HG03565 (cell line): Measurements from ENCODE around the gene SLC25A40.
"Not testable (repeated sequence)": the region's sequence is repeated elsewhere in the genome, so short reads cannot be mapped to it uniquely, and the experiment has no call there.

Experiments
- ATAC-seq: cut with Tn5 transposase; IDR thresholded peaks from one replicate; pipeline ENCODE4 v1.9.1; 2021; ENCODE audit warnings: mild to moderate bottlenecking, moderate library complexity; ENCODE audit not compliant: unreplicated experiment

Gene SLC25A40, protein sequence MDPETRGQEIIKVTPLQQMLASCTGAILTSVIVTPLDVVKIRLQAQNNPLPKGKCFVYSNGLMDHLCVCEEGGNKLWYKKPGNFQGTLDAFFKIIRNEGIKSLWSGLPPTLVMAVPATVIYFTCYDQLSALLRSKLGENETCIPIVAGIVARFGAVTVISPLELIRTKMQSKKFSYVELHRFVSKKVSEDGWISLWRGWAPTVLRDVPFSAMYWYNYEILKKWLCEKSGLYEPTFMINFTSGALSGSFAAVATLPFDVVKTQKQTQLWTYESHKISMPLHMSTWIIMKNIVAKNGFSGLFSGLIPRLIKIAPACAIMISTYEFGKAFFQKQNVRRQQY

DNA sequence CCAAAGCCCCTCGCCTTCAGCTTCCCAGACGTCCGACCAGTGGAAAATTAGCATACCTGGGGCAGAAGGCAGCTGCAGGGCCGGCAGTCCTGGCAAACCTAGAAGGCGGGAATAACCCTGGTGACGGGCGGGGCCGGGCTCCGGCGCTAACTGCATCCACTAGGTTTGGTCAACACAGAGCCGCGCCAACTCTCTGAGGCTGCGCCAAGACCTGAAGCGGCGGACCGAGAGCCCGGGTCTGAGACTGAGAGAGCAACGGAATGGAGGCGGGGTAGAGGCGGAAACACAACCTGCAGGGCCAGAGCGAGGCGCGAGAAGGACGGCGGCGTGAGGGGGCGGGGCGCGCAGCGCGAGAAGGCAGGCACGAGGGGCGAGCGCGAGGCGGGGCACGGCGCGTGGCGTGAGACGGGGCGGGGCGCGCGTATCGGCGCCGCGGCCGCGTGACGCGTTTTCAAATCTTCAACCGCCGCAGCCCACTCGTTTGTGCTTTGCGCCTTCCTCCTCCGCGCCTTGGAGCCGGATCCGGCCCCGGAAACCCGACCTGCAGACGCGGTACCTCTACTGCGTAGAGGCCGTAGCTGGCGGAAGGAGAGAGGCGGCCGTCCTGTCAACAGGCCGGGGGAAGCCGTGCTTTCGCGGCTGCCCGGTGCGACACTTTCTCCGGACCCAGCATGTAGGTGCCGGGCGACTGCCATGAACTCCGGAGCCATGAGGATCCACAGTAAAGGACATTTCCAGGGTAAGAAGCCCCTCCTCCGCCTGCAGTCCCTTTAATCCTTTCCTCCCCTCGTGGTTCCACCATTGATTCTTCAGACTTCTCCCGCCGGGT, at the start of gene SLC25A40, which contains the start of gene DBF4:
Gene SLC25A40 (minus strand): TSS at position 321 of the 829 bp plus-strand sequence. CDS start 17,633 bp downstream, outside the sequence.
Gene DBF4 (plus strand): TSS at position 454 of the 829 bp plus-strand sequence. CDS start 240 bp downstream, at position 694.
- peak; percentile 80 for ATAC-seq

GRCh38 chr7:87922759-87923395, 46.7 kb upstream of the SLC25A40 start:
- ATAC-seq = not testable (repeated sequence)

DNA sequence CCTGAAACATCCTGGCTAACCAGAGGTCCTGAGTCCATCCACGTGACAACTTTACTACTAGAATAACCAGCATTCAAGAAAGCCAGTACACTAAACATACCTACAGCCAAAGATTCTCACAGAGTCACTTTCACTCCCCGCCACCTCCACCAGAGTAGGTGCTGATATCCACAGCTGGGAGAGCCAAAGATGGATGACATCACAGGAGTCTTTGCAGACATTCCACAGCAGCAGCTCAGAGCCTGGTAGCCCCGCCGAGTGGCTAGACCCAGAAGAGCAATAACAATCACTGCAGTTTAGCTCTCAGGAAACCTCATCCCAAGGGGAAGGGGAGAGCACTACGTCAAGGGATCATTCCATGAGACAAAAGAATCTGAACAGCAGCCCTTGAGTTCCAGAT, 44.4 kb upstream of the SLC25A40 start:
- ATAC-seq = no peak

DNA sequence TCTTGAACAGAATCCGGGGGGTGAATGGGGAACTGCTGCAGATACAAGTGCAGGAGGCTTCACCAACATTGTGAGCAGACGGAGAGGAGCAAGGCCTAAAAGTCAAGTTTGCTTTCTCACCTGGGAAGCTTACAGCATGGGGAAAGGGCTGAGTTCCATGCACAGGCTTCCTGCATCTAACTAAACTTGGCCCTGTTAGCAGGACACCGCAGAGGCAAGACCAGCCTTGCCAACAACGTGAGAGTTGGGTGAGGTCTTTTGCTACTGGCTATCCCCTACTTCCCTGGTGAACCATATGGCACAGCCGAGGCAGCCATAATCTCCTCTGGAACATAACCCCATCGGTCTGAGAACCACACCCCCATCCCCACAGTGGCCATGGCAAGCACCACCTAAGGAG, 43.7 kb upstream of the SLC25A40 start:
- no peak for ATAC-seq

DNA sequence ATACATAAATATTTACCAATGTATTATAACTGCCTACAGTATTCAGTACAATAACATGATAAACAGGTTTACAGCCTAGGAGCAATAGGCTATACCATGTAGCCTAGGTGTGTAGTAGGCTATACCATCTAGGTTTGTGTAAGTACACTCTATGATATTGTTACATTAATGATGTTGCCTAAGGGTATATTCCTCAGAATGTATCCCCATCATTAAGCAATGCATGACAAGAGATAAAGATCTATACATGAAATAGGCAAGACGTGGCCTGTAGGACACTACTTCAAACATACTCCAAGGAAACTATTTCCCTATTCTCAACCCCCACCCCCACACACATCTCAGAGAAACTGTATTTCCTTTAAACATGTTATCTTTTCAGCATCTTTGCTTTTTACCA, 42.6 kb upstream of the SLC25A40 start:
- ATAC-seq = no peak

DNA sequence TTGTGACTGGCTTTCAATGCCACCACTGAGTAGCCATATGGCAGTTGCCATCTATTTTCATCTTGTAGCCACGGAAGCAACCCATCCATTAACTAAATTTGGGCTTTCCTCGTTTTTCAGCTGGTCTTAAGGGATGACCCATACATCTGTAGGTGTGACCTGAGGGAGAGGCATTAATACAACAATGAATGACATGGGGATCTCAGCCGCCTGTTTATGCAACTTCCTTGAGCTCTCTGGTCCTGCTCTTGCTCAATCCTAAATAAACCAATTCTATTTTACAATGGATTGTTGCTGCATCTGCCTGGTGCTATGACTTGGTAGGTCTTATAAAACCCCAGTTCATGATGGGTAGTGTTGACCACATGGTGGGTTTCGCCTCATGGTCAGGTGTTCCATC, 36.0 kb upstream of the SLC25A40 start:
- no peak for ATAC-seq

DNA sequence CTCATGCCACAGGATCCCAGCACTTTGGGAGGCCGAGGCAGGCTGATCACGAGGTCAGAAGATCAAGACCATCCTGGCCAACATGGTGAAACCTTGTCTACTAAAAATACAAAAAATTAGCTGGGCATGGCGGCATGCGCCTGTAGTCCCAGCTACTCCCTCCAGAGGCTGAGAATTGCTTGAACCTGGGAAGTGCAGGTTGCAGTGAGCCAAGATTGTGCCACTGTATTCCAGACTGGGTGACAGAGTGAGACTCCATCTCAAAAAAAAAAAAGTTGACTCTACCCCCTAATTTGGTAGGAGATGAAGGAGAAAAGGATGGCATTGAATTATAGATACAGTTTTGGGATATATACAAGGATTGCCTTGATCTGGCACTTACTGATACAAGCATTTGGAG, 32.7 kb upstream of the SLC25A40 start:
- ATAC-seq = not testable (repeated sequence)

DNA sequence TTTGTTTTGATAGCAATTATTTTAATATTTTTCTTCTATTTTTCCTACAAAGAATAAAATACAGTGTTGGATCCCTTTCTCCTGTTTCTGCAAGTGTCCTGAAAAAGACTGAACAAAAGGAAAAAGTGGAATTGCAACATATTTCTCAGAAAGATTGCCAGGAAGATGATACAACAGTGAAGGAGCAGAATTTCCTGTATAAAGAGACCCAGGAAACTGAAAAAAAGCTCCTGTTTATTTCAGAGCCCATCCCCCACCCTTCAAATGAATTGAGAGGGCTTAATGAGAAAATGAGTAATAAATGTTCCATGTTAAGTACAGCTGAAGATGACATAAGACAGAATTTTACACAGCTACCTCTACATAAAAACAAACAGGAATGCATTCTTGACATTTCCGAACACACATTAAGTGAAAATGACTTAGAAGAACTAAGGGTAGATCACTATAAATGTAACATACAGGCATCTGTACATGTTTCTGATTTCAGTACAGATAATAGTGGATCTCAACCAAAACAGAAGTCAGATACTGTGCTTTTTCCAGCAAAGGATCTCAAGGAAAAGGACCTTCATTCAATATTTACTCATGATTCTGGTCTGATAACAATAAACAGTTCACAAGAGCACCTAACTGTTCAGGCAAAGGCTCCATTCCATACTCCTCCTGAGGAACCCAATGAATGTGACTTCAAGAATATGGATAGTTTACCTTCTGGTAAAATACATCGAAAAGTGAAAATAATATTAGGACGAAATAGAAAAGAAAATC, 31.2 kb upstream of the SLC25A40 start:
- not testable (repeated sequence) for ATAC-seq

DNA sequence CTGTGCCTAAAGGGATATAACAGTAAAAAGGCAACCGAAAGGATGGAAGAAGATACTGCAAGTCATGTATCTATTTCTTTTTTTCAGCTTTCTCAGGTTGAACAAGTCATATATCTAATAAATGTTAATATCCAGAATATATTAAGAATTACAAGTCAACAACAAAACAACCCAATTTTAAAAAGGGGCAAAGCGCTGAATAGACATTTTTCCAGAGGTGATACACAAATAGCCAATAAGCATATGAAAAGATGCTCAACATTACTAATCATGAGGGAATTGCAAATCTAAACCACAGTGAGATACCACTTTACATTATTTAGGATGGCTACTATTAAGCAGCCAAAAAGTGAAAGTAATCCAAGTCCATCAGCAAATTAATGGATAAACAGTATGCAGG, 23.1 kb upstream of the SLC25A40 start:
- no peak for ATAC-seq

DNA sequence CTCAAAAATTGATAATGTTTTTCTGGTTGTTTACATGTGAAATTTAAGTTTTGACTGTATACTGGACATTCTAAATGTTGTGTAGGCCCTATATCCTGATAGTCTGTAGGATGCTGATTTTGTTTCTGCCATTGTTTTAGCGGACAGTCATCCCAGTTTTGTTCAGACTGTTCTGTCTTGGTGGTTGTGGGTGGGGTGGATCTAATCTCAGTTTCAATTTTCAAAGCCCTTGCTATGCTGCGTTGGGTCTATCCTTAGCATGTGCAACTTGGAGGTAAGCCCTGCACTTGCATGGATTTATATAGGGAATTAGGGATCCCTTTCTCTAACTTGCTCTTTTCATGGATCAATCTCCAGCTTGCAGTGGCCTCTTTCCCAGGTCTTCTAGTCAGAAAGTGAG, 19.2 kb upstream of the SLC25A40 start:
- ATAC-seq = no peak

- ATAC-seq = no peak
These were observed 10.7 kb upstream of the SLC25A40 start for GRCh38 chr7:87886875-87887274.

DNA sequence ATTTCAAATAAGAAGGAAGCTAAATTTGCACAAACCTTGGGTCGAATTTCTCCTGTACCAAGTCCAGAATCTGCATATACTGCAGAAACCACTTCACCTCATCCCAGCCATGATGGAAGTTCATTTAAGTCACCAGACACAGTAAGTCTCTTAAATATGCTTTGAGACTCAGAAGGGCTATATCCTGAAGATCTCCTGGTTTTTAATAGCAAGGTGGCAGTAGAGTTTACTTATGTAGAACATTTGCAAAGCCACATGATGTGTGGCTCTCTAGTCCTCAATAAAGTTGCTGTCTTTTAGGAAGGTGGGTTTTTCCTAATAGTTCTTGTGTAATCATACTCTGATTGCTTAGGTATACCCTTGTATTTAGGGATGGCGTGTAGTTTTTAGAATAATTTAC, 8.9 kb upstream of the SLC25A40 start:
- ATAC-seq = no peak

DNA sequence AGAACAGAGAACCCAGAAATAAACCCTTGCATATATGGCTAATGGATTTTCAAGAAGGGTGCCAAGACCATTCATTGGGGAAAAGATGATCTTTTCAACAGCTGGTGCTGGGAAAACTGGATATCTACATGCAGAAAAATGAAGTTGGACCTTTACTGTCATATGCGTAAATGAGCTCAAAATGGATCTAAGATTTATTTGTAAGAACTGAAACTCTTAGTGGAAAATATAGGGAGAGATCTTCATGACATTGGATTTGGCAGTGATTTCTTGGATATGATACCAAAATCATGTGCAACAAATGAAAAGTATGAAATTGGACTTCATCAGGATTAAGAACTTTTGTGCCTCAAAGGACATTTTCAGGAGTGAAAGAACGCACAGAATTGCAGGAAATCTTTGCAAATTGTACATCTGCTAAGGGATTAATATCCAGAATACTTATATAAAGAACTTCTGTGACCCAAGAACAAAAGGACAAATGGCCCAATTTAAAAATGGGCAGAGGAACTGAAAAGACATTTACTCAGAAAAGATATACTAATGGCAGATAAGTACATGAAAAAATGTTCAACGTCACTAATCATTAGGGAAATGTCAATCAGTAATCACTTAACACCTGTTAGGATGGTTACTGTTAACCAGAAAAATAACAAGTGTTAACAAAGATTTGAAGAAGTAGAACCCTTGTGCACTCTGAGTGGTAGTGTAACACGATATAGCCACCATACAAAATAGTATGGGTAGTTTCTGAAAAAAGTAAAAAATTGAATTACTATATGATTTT, 6.2 kb upstream of the SLC25A40 start:
- ATAC-seq = no peak

- no peak for ATAC-seq
These were observed 2.1 kb upstream of the SLC25A40 start for GRCh38 chr7:87878208-87878735.

DNA sequence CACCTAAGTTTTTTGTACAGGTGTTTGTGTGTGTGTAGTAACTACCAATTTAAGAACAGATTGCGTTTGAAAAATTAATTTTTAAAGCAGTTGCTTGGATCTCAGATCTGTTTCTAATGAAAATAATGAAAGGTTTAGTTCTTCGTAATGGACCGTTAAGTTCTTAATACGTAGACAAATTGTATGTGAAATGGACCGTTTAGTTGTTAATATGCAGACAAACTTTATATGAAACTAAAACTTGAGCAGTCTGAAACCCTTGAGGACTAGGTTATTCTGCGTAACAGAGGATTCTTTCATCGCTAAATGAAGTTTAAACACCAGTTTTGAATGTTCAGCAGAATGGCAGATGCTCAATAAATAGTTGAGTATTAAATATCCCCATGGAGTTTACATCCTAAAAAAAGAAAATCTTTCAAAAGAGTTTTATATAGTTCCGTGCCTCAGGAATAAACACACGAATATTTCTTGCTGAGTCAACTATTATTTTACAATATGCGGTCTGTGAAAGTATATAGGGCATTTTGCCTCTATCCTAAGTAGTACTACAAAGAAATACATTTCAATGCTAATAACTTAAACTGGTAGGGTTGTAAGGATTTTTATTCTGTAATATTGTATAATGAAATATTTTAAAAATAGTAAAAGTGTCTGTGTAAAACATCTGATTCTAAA, 1.3 kb upstream of the SLC25A40 start:
- ATAC-seq = no peak

DNA sequence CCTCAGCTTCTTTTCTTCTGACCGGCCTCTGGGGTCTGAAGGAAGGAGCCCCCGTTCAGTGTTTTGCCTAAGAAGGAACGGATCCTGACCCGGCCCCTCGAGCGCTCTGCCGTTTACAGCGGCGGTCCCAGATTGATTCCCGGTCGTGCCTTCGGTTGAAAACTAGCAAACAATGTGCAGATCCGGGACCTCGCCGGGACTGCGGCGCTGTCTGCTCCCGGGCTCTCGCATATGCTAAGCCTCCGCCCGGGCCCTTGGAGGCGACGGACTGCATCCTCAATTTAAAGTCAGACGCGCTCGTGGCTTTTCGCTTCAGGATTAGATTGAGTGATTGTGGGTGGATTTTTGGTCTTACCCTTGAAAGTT, 692 bp upstream of the SLC25A40 start:
- no peak for ATAC-seq

DNA sequence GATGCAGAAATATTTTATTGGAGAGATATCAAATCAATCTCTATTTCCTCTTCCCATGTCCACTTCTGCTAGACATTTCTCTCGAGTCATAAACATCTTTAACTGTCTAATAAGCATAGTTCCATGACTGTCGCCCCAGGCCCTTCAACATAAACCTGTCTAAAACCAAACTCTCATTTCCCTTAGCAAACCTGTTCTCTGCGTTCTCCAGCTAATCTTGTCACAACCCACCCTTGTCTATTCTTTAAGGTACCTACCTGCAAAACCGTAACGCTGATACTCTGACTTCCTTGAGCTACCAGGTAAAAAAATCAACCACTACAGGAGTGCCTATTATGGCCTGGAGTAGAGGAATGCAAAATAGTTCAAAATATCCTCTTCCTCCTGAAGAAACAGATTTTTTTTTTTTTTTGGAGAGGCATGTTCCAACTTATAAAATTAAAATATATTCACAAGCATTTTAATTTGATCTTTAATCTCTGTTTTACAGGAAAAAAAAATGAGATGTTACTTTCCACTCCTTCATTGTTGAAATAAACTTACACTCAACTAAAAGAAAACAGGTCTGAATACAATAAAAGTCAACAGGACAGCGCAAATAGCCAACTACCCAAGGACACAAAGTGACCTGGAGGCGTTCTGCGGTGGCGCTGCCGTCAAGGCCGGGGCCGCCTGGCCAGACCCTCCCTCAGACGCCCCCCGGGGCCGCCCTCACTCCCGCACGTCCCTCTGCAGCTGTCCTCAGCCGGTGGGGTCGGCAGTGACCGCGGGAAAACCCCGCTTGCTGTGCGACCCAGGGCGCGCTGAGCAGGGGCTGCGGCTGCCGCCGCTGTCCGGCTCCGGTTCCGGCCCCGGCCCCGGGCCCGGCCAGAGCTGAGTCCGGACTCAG, 765 bp downstream of the SLC25A40 start:
- ATAC-seq = no peak

DNA sequence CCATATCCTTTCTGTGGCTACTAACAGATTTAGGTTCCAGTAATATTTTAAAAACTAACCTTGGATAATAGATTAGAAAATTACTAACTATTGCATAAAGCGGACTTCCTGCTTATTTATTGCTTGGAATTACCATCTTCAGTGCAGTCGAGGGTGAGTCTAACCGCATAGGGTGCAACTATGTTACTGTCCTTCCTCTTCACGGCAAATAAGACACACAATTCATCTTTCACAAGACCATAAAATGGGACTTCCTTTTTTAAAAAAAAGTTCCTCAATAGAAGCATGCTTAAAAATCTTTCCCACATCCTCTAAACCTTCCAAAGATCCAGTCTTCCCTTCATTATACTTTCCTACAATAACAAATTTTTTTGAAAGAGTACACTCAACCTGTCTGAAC, 2.1 kb downstream of the SLC25A40 start:
- no peak for ATAC-seq
